Measurements from ENCODE around the gene MSH5. TPM values are rescaled to one million over a fixed set of nuclear protein-coding genes. Genes with fewer than 3 reads are reported as not detected.

The MSH5 gene
- total and polyA plus RNA-seq, 2 of the 13 experiments (the other 11 are each of a cell fraction or from before 2014, with no cell fraction given): 10.2 to 38.7 TPM

GRCh38 chr6:31795616-31796298, 56.0 kb downstream of the MSH5 start, which contains the start of gene VARS1 (continued):
- TF ChIP-seq ARNT (IDR thresholded peaks at IDR 0.05) (no peak), ZBTB2 (CRISPR knock-in tag; IDR thresholded peaks at IDR 0.05; ENCODE audit: low read depth) (peak; percentile 96), ZEB1 (IDR thresholded peaks at IDR 0.05; ENCODE audit: insufficient replicate concordance, low read depth) (peak; percentile 29), ZBTB39 (CRISPR knock-in tag; IDR thresholded peaks at IDR 0.05) (no peak), NR2F6 (IDR thresholded peaks at IDR 0.05) (no peak), NR2F6 (CRISPR knock-in tag; IDR thresholded peaks at IDR 0.05) (peak; percentile 62), MBNL3 (CRISPR knock-in tag; conservative IDR thresholded peaks at IDR 0.05) (no peak), ZNF788 (CRISPR knock-in tag; IDR thresholded peaks at IDR 0.05; ENCODE audit: borderline replicate concordance) (no peak; the same call in 1 of the 2 replicates), MXI1 (IDR thresholded peaks at IDR 0.05; ENCODE audit: borderline replicate concordance, low read depth, low read length) (peak; percentile 99), ZNF614 (CRISPR knock-in tag; IDR thresholded peaks at IDR 0.05; ENCODE audit: borderline replicate concordance) (peak; percentile 54; the same call in 1 of the 2 replicates), MED8 (CRISPR knock-in tag; IDR thresholded peaks at IDR 0.05; ENCODE audit: insufficient replicate concordance) (peak; percentile 65), HIC2 (CRISPR knock-in tag; IDR thresholded peaks at IDR 0.05; ENCODE audit: low read depth) (peak; percentile 79; the same call in 1 of the 2 replicates), HMGXB3 (CRISPR knock-in tag; IDR thresholded peaks at IDR 0.05; ENCODE audit: borderline replicate concordance) (no peak), ZC3H4 (CRISPR knock-in tag; IDR thresholded peaks at IDR 0.05; ENCODE audit: borderline replicate concordance) (no peak), ZNF251 (CRISPR knock-in tag; IDR thresholded peaks at IDR 0.05) (no peak), ZMYM4 (CRISPR knock-in tag; IDR thresholded peaks at IDR 0.05) (peak; percentile 92), ZFP90 (CRISPR knock-in tag; IDR thresholded peaks at IDR 0.05; ENCODE audit: borderline replicate concordance) (peak; percentile 61), KLF6 (CRISPR knock-in tag; IDR thresholded peaks at IDR 0.05) (peak; percentile 81), ZNF30 (CRISPR knock-in tag; IDR thresholded peaks at IDR 0.05) (no peak), SP140L (CRISPR knock-in tag; IDR thresholded peaks at IDR 0.05; ENCODE audit: borderline replicate concordance) (no peak)

Measured in HepG2 (cell line).